ENCODE results near the gene USH1C.

GRCh38 chr11:17517186-17517585, 27.0 kb downstream of the USH1C start:
- TF ChIP-seq POLR2A (IDR thresholded peaks at IDR 0.05) = no peak
- TF ChIP-seq, protein P1, sequence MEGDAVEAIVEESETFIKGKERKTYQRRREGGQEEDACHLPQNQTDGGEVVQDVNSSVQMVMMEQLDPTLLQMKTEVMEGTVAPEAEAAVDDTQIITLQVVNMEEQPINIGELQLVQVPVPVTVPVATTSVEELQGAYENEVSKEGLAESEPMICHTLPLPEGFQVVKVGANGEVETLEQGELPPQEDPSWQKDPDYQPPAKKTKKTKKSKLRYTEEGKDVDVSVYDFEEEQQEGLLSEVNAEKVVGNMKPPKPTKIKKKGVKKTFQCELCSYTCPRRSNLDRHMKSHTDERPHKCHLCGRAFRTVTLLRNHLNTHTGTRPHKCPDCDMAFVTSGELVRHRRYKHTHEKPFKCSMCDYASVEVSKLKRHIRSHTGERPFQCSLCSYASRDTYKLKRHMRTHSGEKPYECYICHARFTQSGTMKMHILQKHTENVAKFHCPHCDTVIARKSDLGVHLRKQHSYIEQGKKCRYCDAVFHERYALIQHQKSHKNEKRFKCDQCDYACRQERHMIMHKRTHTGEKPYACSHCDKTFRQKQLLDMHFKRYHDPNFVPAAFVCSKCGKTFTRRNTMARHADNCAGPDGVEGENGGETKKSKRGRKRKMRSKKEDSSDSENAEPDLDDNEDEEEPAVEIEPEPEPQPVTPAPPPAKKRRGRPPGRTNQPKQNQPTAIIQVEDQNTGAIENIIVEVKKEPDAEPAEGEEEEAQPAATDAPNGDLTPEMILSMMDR (IDR thresholded peaks at IDR 0.05 in 8 of 11, conservative IDR thresholded peaks at IDR 0.05 in 3 of 11) = no peak

Data from spleen (tissue), 7 donors.